Dermis microvascular lymphatic vessel endothelial cell (primary cell): ENCODE results near the gene EFCAB5. TPM values are rescaled to one million over a fixed set of nuclear protein-coding genes. Genes with fewer than 3 reads are reported as not detected.
"Not testable (repeated sequence)": the region's sequence is repeated elsewhere in the genome, so short reads cannot be mapped to it uniquely, and the experiment has no call there.

Experiments
- DNase-seq, 2 donors: peaks; one replicate each; pipeline versions ENCODE4 v3.0.0 to v3.0.0-alpha.2; 2010; ENCODE audit warnings: low read depth in 2 of 2
- total RNA-seq: library from RNA; depleted of rRNA; stranded (reverse); fragments of >200 nt; gene quantifications from 2 replicates; pipeline ENCODE4 v1.2.1, GENCODE V29; 2014

Gene EFCAB5
- total RNA-seq, 1 donor from 2014 or later, result 0.13 TPM

DNA sequence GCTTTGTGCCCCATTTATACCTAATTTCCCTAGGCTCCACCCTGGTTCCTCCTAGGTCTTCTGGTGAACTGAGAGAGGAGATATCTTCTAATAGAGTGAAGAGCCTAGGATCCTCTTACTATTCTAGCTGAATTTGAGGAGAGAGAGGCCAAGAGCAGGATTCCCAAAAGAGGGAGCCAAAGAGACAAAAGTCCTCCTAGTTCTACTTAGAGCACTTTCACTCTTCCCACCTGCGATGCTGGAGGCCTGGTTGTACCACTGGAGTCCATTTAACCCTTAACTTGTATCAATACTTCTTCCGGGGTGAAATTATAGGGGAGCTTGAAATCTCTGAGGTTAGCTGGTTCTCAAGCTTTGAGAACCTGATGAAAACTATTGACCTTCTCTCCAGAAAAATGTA, 8.1 kb upstream of the EFCAB5 start:
- DNase-seq, result peak; percentile 31 to 45

DNA sequence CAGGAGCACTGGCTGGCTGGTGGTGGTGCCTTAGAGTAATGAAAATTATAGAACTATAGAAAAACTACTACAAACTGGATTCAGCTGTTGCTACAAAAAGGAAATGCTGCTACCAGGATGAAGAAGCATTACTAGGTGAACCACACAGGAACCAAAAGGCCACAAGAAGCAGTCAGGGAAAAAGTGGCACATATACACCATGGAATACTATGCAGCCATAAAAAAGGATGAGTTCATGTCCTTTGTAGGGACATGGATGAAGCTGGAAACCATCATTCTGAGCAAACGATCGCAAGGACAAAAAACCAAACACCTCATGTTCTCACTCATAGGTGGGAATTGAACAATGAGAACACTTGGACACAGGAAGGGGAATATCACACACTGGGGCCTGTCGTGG, 5.5 kb upstream of the EFCAB5 start:
- not testable (repeated sequence) for DNase-seq

DNA sequence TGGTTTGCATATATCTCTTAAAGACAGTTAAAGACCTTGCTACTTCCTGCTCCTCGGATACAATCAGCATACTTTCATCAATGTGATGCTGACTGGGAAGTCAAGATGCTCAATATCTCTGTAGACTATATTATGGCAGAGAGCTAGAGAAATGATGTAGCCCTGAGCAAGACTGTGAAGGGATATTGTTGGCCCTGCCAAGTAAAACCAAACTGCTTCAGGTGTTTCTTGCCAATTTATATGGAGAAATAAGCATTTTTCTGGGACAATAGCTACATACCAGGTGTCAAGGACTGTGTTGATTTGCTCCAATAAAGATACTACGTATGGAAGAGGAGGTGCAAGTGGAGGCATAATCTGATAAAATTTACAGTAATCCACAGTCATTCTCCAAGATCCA, 4.7 kb upstream of the EFCAB5 start:
- no peak for DNase-seq

DNA sequence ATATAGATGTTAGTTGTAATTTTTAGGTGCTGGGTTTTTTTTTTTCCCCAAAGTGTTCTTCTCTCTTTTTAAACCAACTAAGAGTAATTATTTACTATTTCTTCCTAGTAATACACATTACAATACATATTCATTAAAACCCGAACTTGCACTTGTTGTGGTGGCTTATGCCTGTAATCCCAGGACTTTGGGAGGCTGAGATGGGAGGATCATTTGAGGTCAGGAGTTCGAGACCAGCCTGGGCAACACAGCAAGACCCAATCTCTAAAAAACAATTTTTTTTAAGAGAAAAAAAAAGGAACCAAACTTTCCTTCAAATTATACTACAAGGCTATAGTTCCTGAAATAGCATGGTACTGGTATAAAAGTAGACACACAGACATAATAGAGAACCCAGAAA, 3.8 kb downstream of the EFCAB5 start:
- no peak for DNase-seq

DNA sequence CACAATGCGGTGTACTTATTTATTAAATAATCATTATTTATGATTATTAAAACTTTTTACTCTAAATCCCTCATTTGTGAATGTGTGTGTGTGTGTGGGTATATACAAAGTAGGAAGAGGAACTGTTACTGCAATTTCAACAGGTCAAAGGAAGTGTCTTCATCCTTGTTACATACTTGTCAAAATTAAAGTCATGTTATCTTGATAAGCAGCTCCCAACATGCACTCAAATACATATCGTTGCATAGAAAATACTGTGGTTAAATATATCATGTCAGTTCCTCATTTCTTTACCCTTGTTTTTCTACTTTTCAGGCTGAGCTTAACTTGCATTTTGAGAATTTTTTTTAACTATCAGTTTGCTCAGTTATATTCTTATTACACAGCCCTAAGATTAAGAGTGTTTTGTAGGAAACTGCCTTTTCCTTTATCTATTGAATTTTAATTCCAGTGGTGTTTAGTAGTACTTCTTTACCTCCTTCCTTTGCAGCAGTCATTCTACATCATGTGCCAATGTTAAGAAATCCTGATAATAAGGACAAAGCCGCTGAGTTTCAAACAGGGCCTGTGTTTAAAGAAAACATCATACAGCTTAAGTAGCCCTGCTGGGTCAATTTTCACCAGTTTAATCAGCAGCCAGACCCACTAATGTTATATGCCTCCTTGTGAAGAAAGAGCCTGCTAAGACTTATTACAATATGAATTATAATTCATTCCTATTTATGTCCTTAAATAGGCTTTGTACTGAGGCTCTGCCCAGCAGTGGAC, 7.2 kb downstream of the EFCAB5 start:
- DNase-seq, result no peak

DNA sequence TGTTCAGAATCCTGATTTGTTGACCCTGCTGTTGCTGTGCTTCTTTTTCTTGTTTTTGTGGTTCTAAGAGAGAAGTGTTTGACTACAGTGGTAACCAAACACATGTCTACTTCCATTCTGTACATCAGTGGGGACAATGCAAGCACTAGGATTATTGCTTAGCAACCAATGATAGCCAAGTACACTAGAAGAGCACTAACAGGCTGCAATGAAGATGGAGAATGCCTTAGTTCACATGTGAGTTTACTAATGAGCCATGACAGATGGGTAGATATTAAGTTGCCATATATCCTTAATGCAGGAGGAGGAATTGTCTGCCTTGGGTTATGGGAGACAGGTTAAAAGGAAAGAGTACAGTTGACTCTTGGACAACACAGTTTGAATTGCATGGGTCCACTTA, 8.3 kb downstream of the EFCAB5 start:
- no peak for DNase-seq

DNA sequence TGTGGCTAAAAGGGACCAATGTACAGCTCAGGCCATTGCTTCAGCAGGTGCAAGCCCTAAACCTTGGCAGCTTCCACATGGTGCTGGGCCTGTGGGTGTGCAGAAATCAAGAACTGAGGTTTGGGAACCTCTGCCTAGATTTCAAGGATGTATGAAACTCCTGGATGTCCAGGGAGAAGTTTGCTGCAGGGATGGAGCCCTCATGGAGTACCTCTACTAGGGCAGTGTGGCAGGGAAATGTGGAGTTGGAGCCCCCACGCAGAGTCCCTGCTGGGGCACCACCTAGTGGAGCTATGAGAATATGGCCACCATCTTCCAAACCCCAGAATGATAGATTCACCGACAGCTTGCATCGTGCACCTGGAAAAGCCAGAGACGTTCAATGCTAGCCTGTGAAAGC, 13.0 kb downstream of the EFCAB5 start:
- DNase-seq, result peak in 1 of 2 donors; percentile 17

DNA sequence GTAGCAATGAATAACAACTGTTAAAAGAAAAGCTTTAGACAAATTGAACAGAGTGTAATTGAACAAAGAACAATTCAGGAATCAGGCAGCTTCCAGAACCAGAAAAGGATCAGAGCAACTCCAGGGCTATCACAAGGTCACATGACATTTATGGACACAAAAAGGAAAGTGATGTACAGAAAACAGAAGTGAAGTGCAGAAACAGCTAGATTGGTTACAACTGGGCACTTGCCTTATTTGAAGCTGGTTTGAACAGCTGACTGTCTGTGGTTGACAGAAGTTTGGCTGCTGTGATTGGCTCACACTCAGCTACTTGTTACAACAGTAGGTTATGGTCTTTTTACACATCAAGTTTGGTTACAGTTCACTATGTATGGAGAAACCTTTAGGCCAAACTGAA, 14.8 kb downstream of the EFCAB5 start:
- no peak for DNase-seq

DNA sequence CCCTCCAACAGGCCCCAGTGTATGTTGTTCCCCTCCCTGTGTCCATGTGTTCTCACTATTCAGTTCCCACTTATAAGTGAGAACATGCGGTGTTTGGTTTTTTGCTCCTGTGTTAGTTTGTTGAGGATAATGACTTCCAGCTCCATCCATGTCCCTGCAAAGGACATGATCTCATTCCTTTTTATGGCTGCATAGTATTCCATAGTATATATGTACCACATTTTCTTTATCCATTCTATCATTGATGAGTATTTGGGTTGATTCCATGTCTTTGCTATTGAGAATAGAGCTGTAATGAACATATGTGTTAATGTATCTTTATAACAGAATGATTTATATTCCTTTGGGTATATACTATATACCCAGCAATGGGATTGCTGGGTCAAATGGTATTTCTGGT, 16.1 kb downstream of the EFCAB5 start:
- DNase-seq, result not testable (repeated sequence)

DNA sequence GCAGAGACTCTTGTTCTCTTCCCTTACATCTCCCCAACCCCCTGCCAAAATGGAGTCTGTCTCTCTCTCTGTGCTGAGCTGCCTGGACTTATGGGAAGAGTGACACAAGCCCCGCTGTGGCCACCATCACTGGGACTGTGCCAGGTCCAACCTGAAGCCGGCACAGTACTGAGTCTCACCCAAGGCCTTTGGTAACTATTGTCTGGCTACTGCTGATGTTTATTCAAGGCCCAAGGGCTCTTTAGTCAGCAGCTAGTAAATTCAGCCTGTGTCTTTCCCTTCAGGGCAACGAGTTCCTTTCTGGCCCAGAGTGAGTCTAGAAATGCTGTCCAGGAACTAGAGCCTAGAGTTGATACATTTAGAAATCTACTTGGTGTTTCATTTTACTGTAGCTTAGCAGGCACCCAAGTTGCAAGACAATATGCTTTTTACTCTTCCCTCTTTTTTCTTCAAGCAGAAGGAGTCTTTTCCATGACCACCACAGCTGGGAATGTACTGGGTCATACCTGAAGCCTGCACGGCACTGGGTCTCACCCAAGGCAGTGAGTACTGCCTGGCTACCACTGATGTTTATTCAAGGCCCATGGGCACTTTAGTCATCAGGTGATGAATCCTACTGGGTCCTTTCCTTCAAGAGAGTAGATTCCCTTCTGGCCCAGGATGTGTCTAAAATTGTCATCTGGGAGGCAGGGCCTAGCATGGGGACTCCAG, 17.7 kb downstream of the EFCAB5 start:
- no peak for DNase-seq

DNA sequence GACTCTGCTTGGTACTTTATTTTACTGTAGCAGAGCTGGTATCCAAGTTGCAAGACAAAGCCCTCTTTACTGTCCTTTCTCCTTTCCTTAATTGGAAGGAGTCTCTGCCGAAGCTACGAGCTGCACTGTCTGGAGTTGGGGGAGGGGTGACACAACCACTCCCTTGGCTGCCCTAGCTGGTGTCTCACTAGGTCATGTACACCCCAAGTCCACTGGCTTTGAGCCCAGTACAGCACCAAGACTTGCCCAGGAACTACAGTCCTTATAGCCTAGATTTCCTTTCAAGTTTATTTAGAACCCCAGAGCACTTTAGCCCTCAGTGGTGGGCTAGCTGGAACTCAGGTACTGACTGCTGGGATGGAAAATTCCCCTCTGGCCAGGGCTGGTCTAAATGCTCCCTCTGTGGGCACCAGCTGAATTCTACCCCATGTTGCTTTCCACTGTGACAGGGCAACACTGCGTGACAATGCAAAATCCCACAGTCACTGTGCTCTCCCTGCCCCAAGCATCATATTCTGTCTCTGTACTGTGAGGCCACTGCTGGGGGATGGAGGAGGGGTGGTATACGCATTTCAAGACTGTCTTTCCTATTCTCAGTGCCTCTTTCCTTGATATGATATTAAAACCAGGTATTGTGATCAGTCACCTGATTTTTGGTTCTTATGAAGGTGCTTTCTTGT, 18.4 kb downstream of the EFCAB5 start:
- no peak for DNase-seq

DNA sequence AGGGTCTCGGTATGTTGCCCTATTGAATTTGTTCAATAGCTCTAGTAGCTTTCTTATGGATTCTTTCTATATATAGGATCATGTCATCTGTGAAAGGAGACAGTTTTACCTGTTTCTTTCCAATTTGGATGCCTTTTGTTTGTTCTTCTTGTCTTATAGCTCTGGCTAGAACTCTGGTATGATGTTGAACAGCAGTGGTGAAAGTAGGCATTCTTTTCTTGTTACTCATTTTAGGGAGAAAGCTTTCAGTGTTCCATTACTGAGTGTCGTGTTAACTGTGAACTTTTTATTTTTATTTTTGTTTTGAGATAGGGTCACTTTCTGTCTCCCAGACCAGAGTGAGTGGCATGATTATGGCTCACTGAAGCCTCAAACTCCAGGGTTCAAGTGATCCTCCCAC, 21.2 kb downstream of the EFCAB5 start:
- DNase-seq, result no peak

DNA sequence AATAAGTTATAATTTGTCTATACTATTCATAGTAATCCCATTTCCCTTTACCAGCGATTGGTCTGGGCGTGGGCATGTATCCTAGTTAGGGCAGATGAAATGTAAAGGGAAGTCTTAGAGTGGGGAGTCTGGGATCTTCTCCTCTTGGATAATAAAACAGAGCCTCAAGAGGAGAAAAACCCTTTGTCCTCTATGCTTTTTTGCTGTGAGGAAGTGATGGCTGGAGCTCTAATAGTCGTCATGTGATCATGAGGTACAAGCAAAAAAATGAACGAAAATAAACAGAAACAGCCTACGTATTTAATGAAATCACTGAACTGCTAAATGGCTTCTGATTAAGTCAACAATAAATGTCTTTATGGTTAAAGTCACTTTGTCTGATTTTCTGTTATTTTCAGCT, 26.8 kb downstream of the EFCAB5 start:
- DNase-seq, result no peak

DNA sequence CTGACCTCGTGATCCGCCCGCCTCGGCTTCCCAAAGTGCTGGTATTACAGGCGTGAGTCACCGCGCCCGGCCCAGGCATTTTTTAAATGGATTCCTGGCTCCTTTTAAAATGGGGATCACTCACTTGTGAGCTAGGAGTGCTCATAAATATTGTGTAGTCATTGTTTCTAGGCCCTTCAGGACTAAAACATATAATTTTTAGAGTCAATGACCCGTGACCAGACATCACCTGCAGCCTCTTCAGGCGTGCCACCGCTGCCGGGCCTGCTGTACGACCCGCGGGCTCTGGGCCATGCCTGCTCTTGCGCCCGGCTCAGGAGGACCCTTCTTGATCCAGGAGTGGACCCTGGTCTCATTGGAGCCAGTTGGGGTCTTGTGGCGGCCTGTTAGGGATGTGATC, 30.8 kb downstream of the EFCAB5 start:
- no peak for DNase-seq

DNA sequence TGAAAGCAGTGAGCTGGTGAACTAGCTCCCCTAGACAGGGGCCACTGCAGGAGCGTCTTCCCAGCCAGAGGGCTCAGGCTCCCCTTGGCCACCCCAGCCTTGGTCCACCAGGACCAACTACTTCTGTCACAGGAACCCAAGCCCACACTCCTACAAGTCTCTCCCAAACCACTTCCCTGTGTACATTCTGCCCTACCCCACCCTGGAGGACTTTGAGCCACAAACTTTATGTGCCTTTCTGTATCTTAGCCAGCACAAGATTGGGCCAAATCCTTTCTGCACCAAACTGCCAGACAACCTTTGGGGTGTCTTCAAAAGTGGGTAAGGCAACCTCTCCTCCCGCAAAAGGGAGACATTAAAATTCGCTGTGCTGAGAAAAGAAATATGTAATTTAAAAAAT, 31.6 kb downstream of the EFCAB5 start:
- no peak for DNase-seq

DNA sequence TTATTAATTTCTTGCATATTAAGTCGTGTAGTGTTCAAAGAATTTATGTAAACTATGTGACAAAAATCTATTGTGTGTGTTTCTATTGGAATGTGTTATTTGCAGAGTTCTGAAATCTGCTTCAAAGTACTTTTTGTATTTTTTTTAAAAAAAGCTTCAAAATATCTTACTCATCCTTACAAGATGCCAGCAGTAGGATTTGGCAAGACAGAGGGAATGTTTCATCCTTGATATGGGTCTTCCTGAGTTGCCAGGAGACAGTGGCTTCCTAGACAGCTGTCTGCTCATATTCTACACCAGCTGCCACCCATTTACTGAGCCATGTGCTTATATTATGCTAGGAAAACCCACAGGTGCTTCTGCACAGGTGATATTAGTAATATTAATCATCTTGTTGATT, 36.4 kb downstream of the EFCAB5 start:
- DNase-seq, result no peak

DNA sequence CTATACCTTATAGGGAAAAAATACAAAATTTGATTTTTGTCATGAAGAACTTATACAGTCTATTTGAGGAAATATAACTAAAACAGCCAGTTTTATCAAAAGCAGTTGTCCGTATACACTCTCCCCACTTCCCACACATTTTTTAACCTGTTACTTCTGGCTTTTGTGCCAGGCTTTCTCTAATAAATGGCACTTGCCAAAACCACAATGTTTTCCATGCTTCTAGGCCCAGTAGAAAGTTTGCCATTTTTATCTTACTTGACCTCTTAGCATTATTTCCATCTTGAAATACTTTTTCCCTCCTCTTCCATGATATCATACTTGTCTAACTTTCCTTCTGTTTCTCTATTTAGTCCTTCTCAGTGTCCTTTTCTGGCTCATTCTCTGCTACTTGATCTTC, 38.8 kb downstream of the EFCAB5 start:
- no peak for DNase-seq

DNA sequence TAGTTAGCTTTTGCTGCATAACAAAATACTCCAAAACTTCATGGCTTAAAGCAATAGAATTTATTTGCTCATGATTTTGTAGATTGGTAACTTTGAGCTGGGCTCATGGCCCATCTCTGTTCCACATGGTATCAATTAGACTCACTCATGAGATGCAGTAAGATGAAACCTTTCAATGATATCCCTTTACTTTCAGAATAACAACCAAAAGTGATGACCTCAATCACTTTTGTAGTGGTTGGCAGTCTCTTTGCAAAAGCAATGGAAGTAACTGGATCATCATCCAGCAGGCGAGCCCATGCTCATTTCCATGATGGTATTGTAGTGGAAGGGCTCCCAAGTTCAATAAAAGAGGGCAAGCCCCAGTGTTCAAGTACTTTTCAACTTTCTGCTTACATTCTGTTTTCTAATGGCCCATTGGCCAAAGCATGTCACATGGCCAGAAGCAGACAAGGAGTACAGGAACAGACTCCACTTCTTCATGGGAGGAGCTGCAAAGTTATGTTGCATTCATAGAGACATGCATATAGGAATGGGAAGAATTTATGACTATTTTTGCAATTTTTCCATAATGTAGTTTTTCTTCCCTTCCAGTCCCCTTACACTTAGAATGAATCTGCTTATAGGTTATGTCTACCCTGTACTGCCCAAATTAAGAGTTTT, 41.7 kb downstream of the EFCAB5 start:
- DNase-seq, result no peak

DNA sequence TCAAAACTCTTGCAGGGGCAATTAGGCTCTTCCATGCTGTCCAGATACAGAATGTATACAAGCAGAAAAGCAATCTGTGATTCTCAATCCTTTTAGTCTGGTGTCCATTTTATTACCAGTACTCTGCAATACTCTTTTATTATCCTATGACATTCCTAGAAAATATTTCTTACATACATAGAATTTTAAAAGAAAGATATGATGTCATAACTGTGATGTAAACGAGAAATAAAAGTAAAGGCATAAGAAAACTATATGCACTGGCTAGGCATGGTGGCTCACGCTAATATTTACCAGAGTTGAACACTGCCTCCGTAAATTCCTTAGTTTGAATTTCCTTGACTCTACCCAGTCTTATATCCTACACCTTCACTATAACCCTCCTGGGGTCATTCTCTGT, 55.0 kb downstream of the EFCAB5 start:
- DNase-seq, result no peak

DNA sequence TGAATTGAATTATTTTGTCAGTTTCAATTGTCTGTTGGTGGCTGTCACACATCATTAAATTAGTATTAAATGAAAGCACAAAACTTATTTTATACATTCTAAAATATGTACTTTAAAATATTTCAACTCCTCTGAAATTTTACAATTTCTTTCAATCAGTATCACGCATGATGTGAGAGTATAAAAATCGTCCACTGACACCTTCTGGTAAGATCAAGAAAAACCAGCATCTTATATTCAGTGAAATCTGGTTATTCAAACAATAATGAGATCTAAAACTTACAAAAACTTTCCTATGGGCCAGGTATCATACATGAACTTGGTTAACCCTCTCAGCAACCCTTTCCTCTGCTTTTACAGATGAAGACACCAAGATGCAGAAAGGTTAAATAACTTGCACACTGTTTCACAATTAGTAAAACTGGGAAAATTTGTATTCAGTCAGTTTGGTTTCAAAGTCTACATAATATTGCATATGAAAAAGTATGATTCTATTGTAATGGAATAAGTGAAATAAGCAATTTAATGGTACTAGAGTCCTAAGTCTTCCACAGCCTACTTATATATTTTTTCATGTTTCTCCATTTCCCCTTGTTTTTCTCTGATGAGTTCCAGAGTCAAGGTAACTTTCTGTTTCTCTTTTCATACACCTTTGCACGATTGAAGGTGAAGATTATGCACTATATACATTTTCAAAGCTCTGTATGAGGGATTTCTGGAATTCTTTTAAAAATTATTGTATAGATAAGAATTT, 58.7 kb downstream of the EFCAB5 start:
- peak; percentile 1 to 7 for DNase-seq

DNA sequence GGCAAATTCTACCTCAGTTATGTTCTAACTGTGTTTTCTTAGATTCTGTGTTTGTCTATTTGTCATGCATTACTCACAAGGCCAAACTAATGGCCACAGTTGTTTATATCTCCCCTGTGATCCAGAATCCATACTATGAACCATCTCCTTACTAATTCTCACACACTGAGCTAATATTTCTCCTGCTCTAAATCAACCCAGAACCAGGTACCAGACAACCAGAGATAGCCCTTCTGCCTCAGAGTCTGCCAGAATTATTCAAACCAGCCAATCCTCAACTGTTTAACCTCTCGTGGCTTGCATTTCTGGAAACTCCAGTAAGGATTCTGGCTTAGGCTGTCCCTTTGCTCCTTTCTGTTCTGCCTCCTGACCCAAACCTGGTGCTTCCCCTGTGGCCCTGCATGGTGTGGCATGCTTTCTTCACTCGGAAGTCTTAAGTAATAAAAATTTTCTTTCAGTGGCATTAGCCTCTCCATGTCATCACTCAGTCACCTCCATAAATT, 59.4 kb downstream of the EFCAB5 start:
- DNase-seq, result no peak
